HepG2 (cell line): ENCODE data around the gene SMCHD1. TPM values are rescaled to one million over a fixed set of nuclear protein-coding genes. Genes with fewer than 3 reads are reported as not detected.
A peak's percentile ranks its signal among the peaks of the same experiment; 100 is the strongest.

Source experiments
- CHCHD3 ChIP-seq: sonication (generic); formaldehyde crosslinking; IDR thresholded peaks from 2 replicates; pipeline ENCODE4 v1.8.0; 2022; ENCODE audit warnings: mild to moderate bottlenecking, missing genetic modification reagents, moderate library complexity
- CREB1 ChIP-seq, 2 experiments: fragments of 450-650 bp in 1 of 2; IDR thresholded peaks; 2 replicates each; pipeline ENCODE4 v1.6.1; 2016 to 2017; ENCODE audit warnings: control low read depth in 1 of 2, mild to moderate bottlenecking in 1 of 2, missing compliant biosample characterization in 1 of 2, missing genetic modification characterization in 1 of 2
- CREBL2 ChIP-seq: sonication (generic); formaldehyde crosslinking; IDR thresholded peaks from 2 replicates; pipeline ENCODE4 v1.8.1; 2023; ENCODE audit warnings: missing genetic modification reagents, mild to moderate bottlenecking, borderline replicate concordance
- KAT7 ChIP-seq: IDR thresholded peaks from 2 replicates; pipeline ENCODE4 v1.6.1; 2018; ENCODE audit warnings: borderline replicate concordance, missing compliant biosample characterization
- KDM6A ChIP-seq: IDR thresholded peaks from 2 replicates; pipeline ENCODE4 v1.6.1; 2016; ENCODE audit warnings: low read depth
- MTF2 ChIP-seq: sonication (generic); formaldehyde crosslinking; IDR thresholded peaks from 2 replicates; pipeline ENCODE4 v1.5.0; 2020; ENCODE audit warnings: missing genetic modification reagents, borderline replicate concordance
- NFATC3 ChIP-seq: sonication (generic); formaldehyde crosslinking; IDR thresholded peaks from 2 replicates; pipeline ENCODE4 v1.5.1; 2020; ENCODE audit warnings: mild to moderate bottlenecking, missing genetic modification reagents
- NFE2 ChIP-seq: sonication (generic); formaldehyde crosslinking; IDR thresholded peaks from 2 replicates; pipeline ENCODE4 v1.4.0; 2020; ENCODE audit warnings: missing genetic modification reagents
- PCBP1 ChIP-seq: fragments of 200-400 bp; formaldehyde crosslinking; IDR thresholded peaks from 2 replicates; pipeline ENCODE4 v1.6.1; 2017; ENCODE audit warnings: mild to moderate bottlenecking, low read depth, low read length, borderline replicate concordance
- RAD21 ChIP-seq: fragments of 450-650 bp; formaldehyde crosslinking; IDR thresholded peaks from 2 replicates; pipeline ENCODE4 v1.5.0; 2020; ENCODE audit warnings: mild to moderate bottlenecking
- RARA ChIP-seq: IDR thresholded peaks from 2 replicates; pipeline ENCODE4 v1.6.1; 2016; ENCODE audit warnings: missing genetic modification reagents, missing compliant biosample characterization
- SRF ChIP-seq: IDR thresholded peaks from 2 replicates; pipeline ENCODE4 v1.6.1; 2011; ENCODE audit warnings: mild to moderate bottlenecking, low read depth, low read length, moderate library complexity
- STAT6 ChIP-seq: sonication (generic); formaldehyde crosslinking; IDR thresholded peaks from 2 replicates; pipeline ENCODE4 v1.4.0; 2020; ENCODE audit warnings: missing genetic modification reagents, mild to moderate bottlenecking, borderline replicate concordance
- ZBTB46 ChIP-seq: sonication (generic); formaldehyde crosslinking; IDR thresholded peaks from 2 replicates; pipeline ENCODE4 v1.4.0; 2020; ENCODE audit warnings: mild to moderate bottlenecking, missing genetic modification reagents, borderline replicate concordance
- ZFAT ChIP-seq: sonication (generic); formaldehyde crosslinking; conservative IDR thresholded peaks from 2 replicates; pipeline ENCODE4 v1.8.1; 2023; ENCODE audit warnings: missing genetic modification reagents, inconsistent platforms
- ZFP36 ChIP-seq: fragments of 150-350 bp; IDR thresholded peaks from 2 replicates; pipeline ENCODE4 v1.6.1; 2018; ENCODE audit warnings: borderline replicate concordance, low read length, low read depth; ENCODE audit not compliant: partially characterized antibody
- ZNF674 ChIP-seq: sonication (generic); formaldehyde crosslinking; IDR thresholded peaks from 2 replicates; pipeline ENCODE4 v1.5.0; 2020; ENCODE audit warnings: low read depth, mild to moderate bottlenecking, missing genetic modification reagents
- ZNF850 ChIP-seq: sonication (generic); formaldehyde crosslinking; conservative IDR thresholded peaks from 2 replicates; pipeline ENCODE4 v1.9.0; 2021; ENCODE audit warnings: mild to moderate bottlenecking, missing genetic modification reagents
- ZNF891 ChIP-seq: sonication (generic); formaldehyde crosslinking; IDR thresholded peaks from 2 replicates; pipeline ENCODE4 v1.5.0; 2020; ENCODE audit warnings: mild to moderate bottlenecking, missing genetic modification reagents
- polyA plus RNA-seq, 8 experiments: library from polyadenylated mRNA; depleted of rRNA in 3 of 8; stranded (reverse) in 7 of 8; unstranded in 1 of 8; fragments of >200 nt; fragmentation: Illumina TruSeq in 4 of 8; extraction: Trizol in 4 of 8; gene quantifications; 2 replicates each; pipeline versions ENCODE4 v1.2.1 to v1.2.3, GENCODE V29; 2011 to 2016; ENCODE audit warnings: low read depth in 4 of 8, missing spikeins in 1 of 8, mixed read lengths in 1 of 8; ENCODE audit not compliant: insufficient read depth in 1 of 8
- total RNA-seq, 5 experiments: library from RNA; depleted of rRNA; stranded (reverse); fragments of >200 nt; fragmentation: Illumina TruSeq; extraction: Trizol; gene quantifications; 2 replicates each; pipeline ENCODE4 v1.2.3, GENCODE V29; 2016; ENCODE audit warnings: low read depth in 1 of 5
- TF ChIP-seq, protein P1 (sequence below): sonication (generic); formaldehyde crosslinking; IDR thresholded peaks from 2 replicates; pipeline ENCODE4 v1.5.0; 2020; ENCODE audit warnings: missing genetic modification reagents, mild to moderate bottlenecking, borderline replicate concordance
- TF ChIP-seq, protein P2 (sequence below): sonication (generic); formaldehyde crosslinking; IDR thresholded peaks from 2 replicates; pipeline ENCODE4 v1.8.0; 2022; ENCODE audit warnings: missing genetic modification reagents, mild to moderate bottlenecking, inconsistent platforms, borderline replicate concordance

Gene SMCHD1
- total and polyA plus RNA-seq, 2 of the 13 experiments (the other 11 are each of a cell fraction or from before 2014, with no cell fraction given), result 21.4 to 93.6 TPM

DNA sequence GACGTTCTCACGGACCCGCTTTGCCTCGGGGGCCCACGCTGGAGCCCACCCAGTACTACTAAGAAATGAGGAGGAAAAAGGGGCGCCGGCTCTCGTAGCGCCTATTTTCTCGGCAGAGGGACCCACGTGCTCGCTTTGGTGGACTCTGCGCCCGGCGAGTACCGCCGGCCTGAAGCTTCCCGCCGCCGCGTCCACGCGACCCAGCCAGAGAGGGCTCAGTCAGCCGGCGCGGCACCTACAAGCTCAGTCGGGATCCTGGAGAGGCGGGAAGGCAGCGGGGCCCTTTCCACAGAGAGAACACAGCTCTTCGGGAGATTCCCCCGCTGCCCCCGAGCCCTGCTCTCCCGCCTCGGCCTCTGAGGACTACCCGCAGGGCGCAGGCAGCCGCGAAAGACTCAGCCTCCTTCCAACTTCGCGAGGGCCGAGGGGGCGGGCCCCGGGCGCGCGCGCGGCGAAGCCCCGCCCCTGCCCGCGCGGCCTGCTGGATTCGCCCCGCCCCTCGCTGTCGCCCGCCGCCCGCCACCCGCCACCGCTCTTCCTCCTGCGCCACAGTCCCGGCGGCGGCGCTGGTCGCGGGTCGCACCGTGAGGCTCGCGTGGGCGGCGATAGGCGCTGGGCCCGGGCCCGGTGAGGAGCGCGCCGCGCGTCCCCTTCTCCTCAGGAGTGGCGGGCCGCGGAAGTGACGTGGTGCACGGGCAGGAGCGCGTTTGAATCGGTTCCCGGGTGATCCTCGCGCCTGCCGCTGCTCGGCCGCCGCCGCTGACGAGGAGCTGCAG is at the start of gene SMCHD1 (continued):
- TF ChIP-seq MTF2 (CRISPR knock-in tag) (peak; percentile 91; the same call in 1 of the 2 replicates), RARA (CRISPR knock-in tag) (0 out of 2 replicates have a peak, but pooled peaks have one; percentile 10), RAD21 (CRISPR knock-in tag) (peak; percentile 30), ZNF850 (CRISPR knock-in tag) (no peak), NFATC3 (CRISPR knock-in tag) (no peak), PCBP1 (no peak), ZNF674 (CRISPR knock-in tag) (peak; percentile 26; the same call in 1 of the 2 replicates), CHCHD3 (CRISPR knock-in tag) (no peak), CREBL2 (CRISPR knock-in tag) (0 out of 2 replicates have a peak, but pooled peaks have one; percentile 13), ZBTB46 (CRISPR knock-in tag) (no peak), NFE2 (CRISPR knock-in tag) (no peak), ZNF891 (no peak), STAT6 (CRISPR knock-in tag) (no peak), SRF (no peak), CREB1 (IDR thresholded peaks at IDR 0.05) (peak; percentile 67; the same call in 1 of the 2 replicates), CREB1 (CRISPR knock-in tag; IDR thresholded peaks at IDR 0.05) (peak; percentile 58; the same call in 1 of the 2 replicates), KDM6A (CRISPR knock-in tag) (no peak), ZFP36 (no peak), KAT7 (peak; percentile 58; the same call in 1 of the 2 replicates), ZFAT (CRISPR knock-in tag) (no peak)
- TF ChIP-seq, protein P1, sequence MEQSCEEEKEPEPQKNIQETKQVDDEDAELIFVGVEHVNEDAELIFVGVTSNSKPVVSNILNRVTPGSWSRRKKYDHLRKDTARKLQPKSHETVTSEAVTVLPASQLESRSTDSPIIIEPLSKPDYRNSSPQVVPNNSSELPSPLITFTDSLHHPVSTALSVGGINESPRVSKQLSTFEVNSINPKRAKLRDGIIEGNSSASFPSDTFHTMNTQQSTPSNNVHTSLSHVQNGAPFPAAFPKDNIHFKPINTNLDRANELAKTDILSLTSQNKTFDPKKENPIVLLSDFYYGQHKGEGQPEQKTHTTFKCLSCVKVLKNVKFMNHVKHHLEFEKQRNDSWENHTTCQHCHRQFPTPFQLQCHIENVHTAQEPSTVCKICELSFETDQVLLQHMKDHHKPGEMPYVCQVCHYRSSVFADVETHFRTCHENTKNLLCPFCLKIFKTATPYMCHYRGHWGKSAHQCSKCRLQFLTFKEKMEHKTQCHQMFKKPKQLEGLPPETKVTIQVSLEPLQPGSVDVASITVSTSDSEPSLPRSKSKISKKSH (CRISPR knock-in tag), result peak; percentile 71; the same call in 1 of the 2 replicates
- TF ChIP-seq, protein P2, sequence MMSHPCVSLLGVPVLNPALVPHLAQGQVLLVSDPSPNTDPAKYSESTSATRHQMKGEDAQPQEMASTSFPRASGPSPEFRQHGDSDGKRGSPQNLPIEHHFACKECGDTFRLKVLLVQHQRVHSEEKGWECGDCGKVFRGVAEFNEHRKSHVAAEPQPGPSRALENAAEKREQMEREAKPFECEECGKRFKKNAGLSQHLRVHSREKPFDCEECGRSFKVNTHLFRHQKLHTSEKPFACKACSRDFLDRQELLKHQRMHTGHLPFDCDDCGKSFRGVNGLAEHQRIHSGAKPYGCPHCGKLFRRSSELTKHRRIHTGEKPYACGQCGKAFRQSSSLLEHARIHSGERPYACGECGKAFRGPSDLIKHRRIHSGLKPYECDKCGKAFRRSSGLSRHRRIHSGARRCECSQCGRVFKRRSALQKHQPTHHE (CRISPR knock-in tag), result no peak
